Effector memory CD8-positive, alpha-beta T cell (primary cell): Measurements from ENCODE around the gene DHRS3.

ENCODE experiments used
- ATAC-seq: fragments of 150-1000 bp; cut with Tn5 transposase; replicated peaks from 2 replicates; pipeline ENCODE4 v1.10.0; 2021; ENCODE audit warnings: mild to moderate bottlenecking, moderate library complexity
- DNase-seq, 3 experiments: peaks; one replicate each; pipeline ENCODE4 v3.0.0; 2021
- H3K27ac Mint-ChIP-seq, 2 donors: one replicate each; pipeline ENCODE4 v1.8.0; 2022; ENCODE audit warnings: mild to moderate bottlenecking in 2 of 2, mixed read lengths in 2 of 2, moderate library complexity in 2 of 2
- H3K27me3 Mint-ChIP-seq, 2 donors: one replicate each; pipeline ENCODE4 v1.8.0; 2022; ENCODE audit warnings: mixed read lengths in 2 of 2
- H3K36me3 Mint-ChIP-seq: one replicate; pipeline ENCODE4 v1.8.0; 2022; ENCODE audit warnings: mild to moderate bottlenecking, moderate library complexity, mixed read lengths; ENCODE audit not compliant: insufficient read depth
- H3K4me1 Mint-ChIP-seq, 2 donors: one replicate each; pipeline ENCODE4 v1.8.0; 2022; ENCODE audit warnings: low read depth in 2 of 2, mixed read lengths in 2 of 2
- H3K4me3 Mint-ChIP-seq, 2 donors: one replicate each; pipeline ENCODE4 v1.8.0; 2022; ENCODE audit warnings: mild to moderate bottlenecking in 2 of 2, mixed read lengths in 2 of 2, moderate library complexity in 2 of 2
- H3K9me3 Mint-ChIP-seq, 2 donors: one replicate each; pipeline ENCODE4 v1.8.0; 2022; ENCODE audit warnings: mixed read lengths in 2 of 2

Gene DHRS3

DNA sequence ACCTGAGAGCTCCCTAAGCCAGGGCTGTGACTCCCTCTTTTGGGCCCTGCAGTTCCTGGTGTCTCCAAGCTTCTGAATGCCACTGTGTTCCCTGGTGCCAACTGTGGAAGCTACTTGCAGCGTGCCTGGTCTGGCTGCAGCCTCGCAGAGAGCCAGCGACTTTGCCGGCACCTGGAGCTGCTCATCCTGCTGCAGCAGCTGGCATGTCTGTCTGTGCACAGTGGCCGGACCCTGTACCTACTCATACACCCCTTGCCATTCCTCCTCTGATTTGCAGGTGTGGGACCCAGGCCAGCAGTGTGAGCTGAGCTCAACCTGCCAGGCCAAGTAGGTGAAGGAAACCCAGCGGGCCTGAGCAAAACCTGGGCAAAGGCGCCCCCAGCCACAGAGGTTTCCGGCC lies 13.6 kb upstream of the DHRS3 start:
- ATAC-seq (no peak), DNase-seq (no peak)
- Mint-ChIP-seq H3K36me3 (no peaks in the 10 kb centered on the region), H3K9me3 (no peaks in the 10 kb centered on the region), H3K27ac (no peak overlapping the region), H3K4me3 (no peak overlapping the region), H3K4me1 (peaks cover 3 to 4% of the 10 kb centered on the region in 2 donors), H3K27me3 (peaks cover 15 to 48% of the 10 kb centered on the region in 2 donors)

DNA sequence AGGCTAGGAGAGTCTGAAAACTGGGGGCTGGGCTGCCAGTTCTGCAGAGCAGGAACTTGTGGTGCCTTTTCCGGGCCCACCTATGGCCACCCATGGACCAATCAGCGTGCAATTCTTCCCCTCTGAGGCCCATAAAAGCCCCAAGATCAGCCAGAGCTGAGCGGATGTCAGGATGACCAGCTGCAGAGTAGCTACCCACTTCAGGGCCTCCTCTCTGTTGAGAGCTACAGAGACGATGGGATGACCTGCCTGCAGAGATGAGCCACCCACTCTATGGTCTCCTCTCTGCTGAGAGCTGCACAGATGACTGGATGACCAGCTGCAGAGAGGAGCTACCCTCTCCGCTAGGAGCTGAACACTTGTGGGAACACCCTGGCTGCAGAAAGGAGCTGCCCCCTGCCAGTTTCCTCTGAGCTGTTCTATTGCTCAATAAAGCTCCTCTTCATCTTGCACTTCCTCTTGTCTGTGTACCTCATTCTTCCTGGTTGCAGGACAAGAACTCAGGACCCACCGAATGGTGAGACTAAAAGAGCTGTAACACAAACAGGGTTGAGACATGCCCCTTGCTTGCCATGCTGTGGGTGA lies 13.0 kb upstream of the DHRS3 start:
- no peaks in the 10 kb centered on the region for H3K9me3 Mint-ChIP-seq
- H3K4me3 Mint-ChIP-seq = no peak overlapping the region
- DNase-seq (no peak), ATAC-seq (no peak)
- H3K4me1 Mint-ChIP-seq = peaks cover 3 to 4% of the 10 kb centered on the region in 2 donors
- peaks cover 15 to 44% of the 10 kb centered on the region in 2 donors for H3K27me3 Mint-ChIP-seq
- H3K36me3 Mint-ChIP-seq = no peaks in the 10 kb centered on the region
- no peak overlapping the region for H3K27ac Mint-ChIP-seq

GRCh38 chr1:12629985-12630760 lies 12.2 kb upstream of the DHRS3 start:
- H3K4me1 Mint-ChIP-seq = peaks cover 3 to 4% of the 10 kb centered on the region in 2 donors
- H3K27ac Mint-ChIP-seq = no peak overlapping the region
- no peak for ATAC-seq
- H3K9me3 Mint-ChIP-seq = no peaks in the 10 kb centered on the region
- no peaks in the 10 kb centered on the region for H3K36me3 Mint-ChIP-seq
- no peak overlapping the region for H3K4me3 Mint-ChIP-seq
- H3K27me3 Mint-ChIP-seq = peaks cover 15 to 35% of the 10 kb centered on the region in 2 donors
- DNase-seq = no peak

DNA sequence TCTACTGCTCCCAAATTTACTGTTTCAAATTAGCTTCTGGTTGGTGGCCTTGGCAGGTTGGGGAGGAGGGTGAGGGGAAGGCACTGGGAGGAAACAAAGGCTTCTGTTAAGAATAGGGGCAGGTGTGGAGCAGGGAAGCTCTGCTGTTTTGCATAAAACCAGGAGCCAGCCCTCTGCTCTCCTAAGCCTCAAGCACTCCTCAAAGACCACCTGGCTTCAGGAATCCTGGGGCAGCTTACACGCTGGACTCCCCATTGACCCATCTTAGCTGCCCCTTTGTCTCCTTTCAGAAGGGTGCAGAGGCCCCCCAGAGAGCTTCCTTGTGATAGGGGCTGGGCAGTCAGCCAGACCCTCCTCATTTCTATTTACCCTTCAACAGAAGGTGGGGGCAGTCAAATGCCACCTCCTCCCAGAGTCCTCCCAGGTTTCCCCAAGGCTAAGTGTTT lies 11.5 kb upstream of the DHRS3 start:
- no peaks in the 10 kb centered on the region for H3K9me3 Mint-ChIP-seq
- ATAC-seq (no peak), DNase-seq (no peak)
- H3K4me3 Mint-ChIP-seq = no peak overlapping the region
- no peak overlapping the region for H3K27ac Mint-ChIP-seq
- H3K4me1 Mint-ChIP-seq = peaks cover 3 to 4% of the 10 kb centered on the region in 2 donors
- H3K36me3 Mint-ChIP-seq = peaks cover 3% of the 10 kb centered on the region
- peaks cover 15 to 30% of the 10 kb centered on the region in 2 donors for H3K27me3 Mint-ChIP-seq

DNA sequence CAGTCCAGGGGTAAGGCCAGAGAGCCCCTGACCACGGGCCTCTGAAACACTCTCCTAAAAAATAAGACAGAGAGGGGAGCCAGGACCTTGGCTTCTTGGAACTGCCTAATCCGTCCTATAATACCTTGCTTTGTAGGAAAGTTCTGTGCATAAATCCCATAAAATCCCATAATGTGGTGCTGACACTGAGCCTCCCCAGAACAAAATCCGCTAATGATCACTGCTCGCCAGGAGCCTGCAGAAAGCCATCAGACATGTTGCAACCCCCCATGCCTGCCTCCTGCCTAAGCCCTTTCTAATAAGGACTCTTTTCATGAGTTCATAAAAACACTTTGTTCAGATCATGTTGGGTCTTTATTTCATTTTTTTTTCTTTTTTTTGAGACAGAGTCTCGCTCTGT lies 9.3 kb upstream of the DHRS3 start:
- H3K9me3 Mint-ChIP-seq = no peaks in the 10 kb centered on the region
- ATAC-seq = no peak
- no peak for DNase-seq
- H3K4me3 Mint-ChIP-seq = no peak overlapping the region
- H3K27ac Mint-ChIP-seq = no peak overlapping the region
- H3K4me1 Mint-ChIP-seq = peaks cover 0 to 1% of the 10 kb centered on the region in 2 donors
- peaks cover 4 to 21% of the 10 kb centered on the region in 2 donors for H3K27me3 Mint-ChIP-seq
- peaks cover 3% of the 10 kb centered on the region for H3K36me3 Mint-ChIP-seq

GRCh38 chr1:12626888-12627287 lies 8.9 kb upstream of the DHRS3 start:
- Mint-ChIP-seq H3K9me3 (no peaks in the 10 kb centered on the region), H3K4me1 (peaks cover under 1% of the 10 kb centered on the region in 2 donors), H3K4me3 (no peak overlapping the region), H3K36me3 (peaks cover 3% of the 10 kb centered on the region), H3K27ac (no peak overlapping the region), H3K27me3 (peaks cover 4 to 17% of the 10 kb centered on the region in 2 donors)
- DNase-seq (no peak), ATAC-seq (no peak)

- ATAC-seq (no peak), DNase-seq (no peak)
- Mint-ChIP-seq H3K4me1 (peaks cover 7 to 13% of the 10 kb centered on the region in 2 donors), H3K9me3 (no peaks in the 10 kb centered on the region), H3K4me3 (no peak overlapping the region), H3K27ac (peak overlapping the region in 1 of 2 donors; percentile 68), H3K36me3 (peaks cover 9% of the 10 kb centered on the region), H3K27me3 (peaks cover 4 to 11% of the 10 kb centered on the region in 2 donors)
These were observed 7.3 kb upstream of the DHRS3 start for GRCh38 chr1:12625276-12625675.

DNA sequence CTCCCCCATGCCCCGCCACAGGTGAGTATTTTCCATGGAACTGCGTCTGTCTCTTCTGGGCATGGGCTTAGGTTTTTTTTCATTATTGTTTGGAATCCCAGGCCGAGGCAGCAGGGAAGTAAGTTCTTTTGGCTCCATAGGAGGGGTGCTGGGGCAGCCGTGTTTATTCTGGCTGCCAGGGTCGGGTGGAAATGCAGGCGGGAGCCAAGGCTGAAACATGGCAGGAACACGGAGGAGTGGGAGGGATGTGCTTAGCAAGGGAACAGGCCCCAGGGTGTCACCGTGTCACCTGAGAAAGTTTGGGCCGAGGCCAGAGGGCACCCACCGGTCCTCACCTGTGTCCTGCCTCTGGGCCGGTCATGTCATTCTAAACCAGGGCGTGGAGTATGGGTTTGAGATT lies 4.5 kb upstream of the DHRS3 start:
- Mint-ChIP-seq H3K9me3 (no peaks in the 10 kb centered on the region), H3K36me3 (peaks cover 27% of the 10 kb centered on the region), H3K27ac (peak overlapping the region in 1 of 2 donors; percentile 53), H3K4me1 (peaks cover 31 to 32% of the 10 kb centered on the region in 2 donors), H3K27me3 (no peaks in the 10 kb centered on the region), H3K4me3 (no peak overlapping the region)
- DNase-seq (no peak), ATAC-seq (no peak)

DNA sequence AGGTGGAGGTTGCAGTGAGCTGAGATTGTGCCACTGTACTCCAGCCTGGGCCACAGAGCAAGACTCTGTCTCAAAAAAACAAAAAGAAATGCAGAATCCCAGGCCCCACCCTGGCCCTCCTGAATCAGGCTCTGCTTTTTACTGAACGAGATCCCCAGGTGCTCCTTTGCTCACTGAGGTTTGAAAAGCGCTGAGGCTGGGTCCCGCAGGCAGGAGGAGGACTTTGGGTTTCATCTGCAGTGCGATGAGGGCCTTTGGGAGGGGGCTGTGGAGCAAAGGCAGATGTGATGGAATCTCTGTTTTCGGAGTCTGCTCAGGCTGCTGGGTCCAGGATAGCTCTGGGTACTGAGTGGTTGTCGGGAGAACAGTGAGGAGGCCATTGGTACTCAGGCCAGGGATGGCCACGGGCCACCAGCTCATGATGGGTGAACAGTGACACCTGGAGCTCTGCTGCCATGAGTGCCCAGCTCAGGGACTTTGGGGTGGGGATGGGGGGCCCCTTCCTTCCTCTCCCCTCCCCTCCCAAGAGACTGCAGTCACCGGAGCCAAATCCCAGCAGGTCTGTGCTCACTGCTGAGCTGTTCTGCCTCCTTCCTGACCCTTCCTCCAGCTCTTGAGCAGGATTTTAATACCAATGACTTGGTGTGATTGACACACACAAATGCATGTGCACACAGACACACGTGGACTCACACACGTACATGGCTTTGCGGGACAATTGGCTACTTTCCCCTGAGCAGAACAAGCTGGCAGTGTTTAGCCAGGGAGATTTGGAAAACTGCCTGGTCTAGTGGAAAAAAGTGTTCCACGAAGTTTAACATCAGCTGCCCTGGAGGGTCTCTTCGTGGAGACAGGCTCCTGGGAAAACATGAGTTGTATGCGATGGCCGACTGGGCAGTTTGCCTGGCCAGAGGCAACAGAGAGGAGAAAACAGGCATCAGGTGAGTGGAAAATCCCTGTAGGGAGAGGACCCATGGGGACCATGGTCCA lies 3.6 kb upstream of the DHRS3 start:
- Mint-ChIP-seq H3K27me3 (no peaks in the 10 kb centered on the region), H3K36me3 (peaks cover 34% of the 10 kb centered on the region), H3K9me3 (no peaks in the 10 kb centered on the region), H3K27ac (no peak overlapping the region), H3K4me3 (no peak overlapping the region), H3K4me1 (peaks cover 32 to 33% of the 10 kb centered on the region in 2 donors)
- DNase-seq (no peak), ATAC-seq (no peak)

DNA sequence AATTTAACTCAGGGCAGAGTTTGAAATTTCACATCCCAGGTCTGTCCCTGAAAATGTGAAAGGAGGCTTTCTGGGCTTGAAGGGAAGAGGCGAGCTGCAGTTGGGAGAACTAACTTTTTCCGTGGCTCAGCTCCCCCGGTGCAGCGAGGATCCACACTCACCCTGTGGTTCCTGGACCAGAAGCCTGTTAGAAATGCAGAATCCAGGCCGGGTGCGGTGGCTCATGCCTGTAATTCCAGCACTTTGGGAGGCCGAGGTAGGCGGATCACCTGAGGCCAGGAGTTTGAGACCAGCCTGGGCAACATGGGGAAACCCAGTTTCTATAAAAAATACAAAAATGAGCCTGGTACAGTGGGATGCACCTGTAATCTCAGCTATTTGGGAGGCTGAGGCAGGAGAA lies 2.9 kb upstream of the DHRS3 start:
- Mint-ChIP-seq H3K27me3 (no peaks in the 10 kb centered on the region), H3K27ac (no peak overlapping the region), H3K4me1 (peaks cover 39% of the 10 kb centered on the region in 2 donors), H3K9me3 (no peaks in the 10 kb centered on the region), H3K4me3 (peak overlapping the region in 1 of 2 donors; percentile 98), H3K36me3 (peaks cover 38% of the 10 kb centered on the region)
- no peak for ATAC-seq
- no peak for DNase-seq

GRCh38 chr1:12620488-12620865 lies 2.5 kb upstream of the DHRS3 start:
- H3K27me3 Mint-ChIP-seq = no peaks in the 10 kb centered on the region
- H3K27ac Mint-ChIP-seq = no peak overlapping the region
- H3K4me3 Mint-ChIP-seq = peak overlapping the region; percentile 95 to 98
- H3K9me3 Mint-ChIP-seq = no peaks in the 10 kb centered on the region
- peaks cover 43 to 44% of the 10 kb centered on the region in 2 donors for H3K4me1 Mint-ChIP-seq
- DNase-seq (peak in 1 of 3 experiments; percentile 27), ATAC-seq (peak; percentile 18)
- H3K36me3 Mint-ChIP-seq = peaks cover 42% of the 10 kb centered on the region

DNA sequence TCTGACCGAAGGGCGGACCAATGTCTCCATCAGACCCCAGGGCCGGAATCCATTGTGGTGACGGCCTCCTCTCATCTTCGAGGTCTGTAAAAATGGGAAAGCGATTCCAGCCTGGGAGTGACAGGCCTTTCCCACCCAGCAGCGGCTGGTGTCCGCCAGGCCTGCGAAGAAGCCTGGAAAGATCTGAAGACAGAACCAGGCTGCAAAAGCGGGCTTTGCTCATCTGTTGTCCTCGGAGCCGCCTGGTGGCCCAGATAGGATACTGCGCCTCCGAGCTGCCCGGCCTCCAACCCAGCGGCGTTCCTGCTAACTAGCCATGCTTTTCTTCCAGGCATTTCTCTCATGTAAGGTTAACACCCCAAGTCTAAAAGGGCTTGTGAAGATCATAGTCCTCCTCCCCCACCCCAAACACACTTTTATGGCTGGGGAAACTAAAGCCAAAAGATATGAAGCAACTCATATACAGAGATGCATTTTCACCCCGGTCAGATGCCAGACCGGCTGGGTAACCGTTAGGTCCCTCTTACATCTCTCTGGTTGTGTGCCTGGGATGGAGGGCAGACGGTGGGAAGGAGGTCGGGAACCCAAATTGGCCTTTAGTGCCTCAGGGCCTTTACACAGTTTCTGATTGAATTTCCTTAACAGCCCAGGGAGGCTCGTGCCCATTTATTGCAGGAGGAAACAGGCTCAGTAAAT lies 1.9 kb upstream of the DHRS3 start:
- H3K4me3 Mint-ChIP-seq = peak overlapping the region; percentile 95 to 98
- H3K36me3 Mint-ChIP-seq = peaks cover 42% of the 10 kb centered on the region
- H3K9me3 Mint-ChIP-seq = no peaks in the 10 kb centered on the region
- H3K27ac Mint-ChIP-seq = peak overlapping the region; percentile 12 to 98
- ATAC-seq (peak; percentile 40), DNase-seq (peak; percentile 65 to 81 (median 75))
- peaks cover 48 to 49% of the 10 kb centered on the region in 2 donors for H3K4me1 Mint-ChIP-seq
- no peaks in the 10 kb centered on the region for H3K27me3 Mint-ChIP-seq
